22Rv1 (cell line): ENCODE results near the gene RDH16.
"Not testable (repeated sequence)": the region's sequence is repeated elsewhere in the genome, so short reads cannot be mapped to it uniquely, and the experiment has no call there.

Source experiments
- ZFX ChIP-seq: fragments of 450-650 bp; IDR thresholded peaks from 2 replicates; pipeline ENCODE4 v1.6.1; 2017; ENCODE audit warnings: antibody characterized with exemption, borderline replicate concordance
- TF ChIP-seq, protein P1 (sequence below): fragments of 450-650 bp; IDR thresholded peaks from 2 replicates; pipeline ENCODE4 v1.5.1; 2017; ENCODE audit warnings: mild to moderate bottlenecking

DNA sequence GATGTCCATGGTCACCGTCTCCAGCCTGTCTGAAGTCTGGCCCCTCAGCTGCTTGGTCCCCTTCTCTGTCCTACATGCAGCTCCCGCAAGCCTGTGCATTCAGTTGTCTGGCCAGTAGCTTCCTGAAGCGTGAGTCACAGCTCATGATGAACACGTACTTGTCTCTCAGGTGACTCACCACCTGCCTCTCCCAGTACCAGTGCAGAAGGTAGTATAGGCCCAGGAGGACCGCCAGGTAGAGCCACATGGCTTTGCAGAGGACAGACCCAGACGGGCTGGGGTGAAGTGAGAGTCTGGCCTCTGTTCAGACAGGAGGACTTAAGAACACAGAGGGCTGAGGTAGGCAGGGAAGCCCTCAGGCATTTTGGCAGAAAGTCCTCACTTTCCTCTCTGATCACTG lies 28.3 kb upstream of the RDH16 start:
- TF ChIP-seq, protein P1, sequence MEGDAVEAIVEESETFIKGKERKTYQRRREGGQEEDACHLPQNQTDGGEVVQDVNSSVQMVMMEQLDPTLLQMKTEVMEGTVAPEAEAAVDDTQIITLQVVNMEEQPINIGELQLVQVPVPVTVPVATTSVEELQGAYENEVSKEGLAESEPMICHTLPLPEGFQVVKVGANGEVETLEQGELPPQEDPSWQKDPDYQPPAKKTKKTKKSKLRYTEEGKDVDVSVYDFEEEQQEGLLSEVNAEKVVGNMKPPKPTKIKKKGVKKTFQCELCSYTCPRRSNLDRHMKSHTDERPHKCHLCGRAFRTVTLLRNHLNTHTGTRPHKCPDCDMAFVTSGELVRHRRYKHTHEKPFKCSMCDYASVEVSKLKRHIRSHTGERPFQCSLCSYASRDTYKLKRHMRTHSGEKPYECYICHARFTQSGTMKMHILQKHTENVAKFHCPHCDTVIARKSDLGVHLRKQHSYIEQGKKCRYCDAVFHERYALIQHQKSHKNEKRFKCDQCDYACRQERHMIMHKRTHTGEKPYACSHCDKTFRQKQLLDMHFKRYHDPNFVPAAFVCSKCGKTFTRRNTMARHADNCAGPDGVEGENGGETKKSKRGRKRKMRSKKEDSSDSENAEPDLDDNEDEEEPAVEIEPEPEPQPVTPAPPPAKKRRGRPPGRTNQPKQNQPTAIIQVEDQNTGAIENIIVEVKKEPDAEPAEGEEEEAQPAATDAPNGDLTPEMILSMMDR: not testable (repeated sequence)
- TF ChIP-seq ZFX: not testable (repeated sequence)
